OCI-LY7 (cell line): Measurements from ENCODE around the gene TXNDC8.

Experiments used
- CTCF ChIP-seq: fragments of 200-600 bp; sonication (generic); conservative IDR thresholded peaks from 2 replicates; pipeline ENCODE4 v1.5.1; 2014; ENCODE audit warnings: mild to moderate bottlenecking, antibody characterized with exemption, low read length, moderate library complexity, mixed read lengths
- EZH2phosphoT487 ChIP-seq: fragments of 200-600 bp; sonication (generic); IDR thresholded peaks from 2 replicates; pipeline ENCODE4 v1.6.1; 2018; ENCODE audit warnings: low read depth, borderline replicate concordance, mild to moderate bottlenecking, mixed run types, antibody characterized with exemption, low read length, moderate library complexity, mixed read lengths

DNA sequence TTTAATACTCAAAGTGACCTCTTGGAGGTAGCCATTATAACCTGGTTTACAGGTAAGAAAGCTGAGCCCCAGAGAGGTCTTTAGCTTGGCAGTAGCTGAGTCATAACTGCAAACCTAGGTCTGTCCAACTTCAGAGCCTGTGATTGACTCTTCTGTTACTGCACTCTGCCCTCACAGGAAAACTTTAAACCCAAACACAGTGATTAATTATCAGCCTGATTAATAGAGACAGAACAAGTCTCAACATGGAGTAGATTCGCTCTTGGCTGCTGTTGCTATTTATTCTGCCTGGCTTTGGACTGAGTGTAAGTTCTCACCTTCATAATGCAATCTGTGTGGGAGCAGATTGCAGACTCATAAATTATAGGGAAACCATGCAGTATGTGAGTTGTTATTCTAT lies 53.9 kb downstream of the TXNDC8 start:
- no peak for TF ChIP-seq CTCF
- no peak for TF ChIP-seq EZH2phosphoT487
